Frontal cortex (tissue), 4 donors: Measurements from ENCODE around the gene SETDB2. TPM values are rescaled to one million over a fixed set of nuclear protein-coding genes. Genes with fewer than 3 reads are reported as not detected.
A peak's percentile ranks its signal among the peaks of the same experiment; 100 is the strongest.

Source experiments
- DNase-seq, 2 donors: peaks; one replicate each; pipeline ENCODE4 v3.0.0; 2012; ENCODE audit warnings: low spot score in 2 of 2
- FAIRE-seq: peaks from 2 replicates; lab custom pipeline; 2012; peaks lifted over from hg19 to GRCh38; lab: Jason Lieb, UNC
- total RNA-seq: library from RNA; depleted of rRNA; stranded (reverse); fragments of >200 nt; gene quantifications from one replicate; pipeline ENCODE4 v1.2.3, GENCODE V29; 2014
- donor health status: control.
- donor health status: control.
- donor health status: control.

SETDB2 gene
- total RNA-seq, 1 donor from 2014 or later, result 16.7 TPM

DNA sequence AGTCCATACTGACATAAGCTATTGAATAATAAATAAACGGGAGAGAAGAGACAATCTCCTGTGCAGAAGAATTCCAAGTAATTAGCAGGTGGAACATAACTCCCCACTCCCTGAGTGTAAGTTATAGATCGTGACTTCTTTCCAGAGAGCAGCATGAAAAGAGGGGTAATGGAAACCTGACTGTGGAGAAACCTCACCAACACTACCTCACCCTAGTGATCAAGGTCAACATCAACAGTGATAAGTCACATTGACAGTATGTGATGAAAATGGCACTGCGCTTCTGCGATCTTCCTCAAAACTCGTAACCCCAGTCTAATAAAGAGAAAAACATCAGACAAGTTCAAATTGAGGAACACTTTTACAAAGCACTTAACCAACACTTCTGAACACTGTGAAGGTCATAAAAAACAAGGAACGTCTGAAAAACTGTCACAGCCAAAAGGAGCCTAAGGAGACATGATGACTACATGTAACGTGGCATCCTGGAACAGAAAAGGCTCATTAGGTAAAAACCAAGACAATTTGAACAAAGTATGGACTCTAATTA, 20.0 kb upstream of the SETDB2 start:
- DNase-seq, result no peak

GRCh38 chr13:49428041-49428763, 15.9 kb upstream of the SETDB2 start:
- no peak for FAIRE-seq
- DNase-seq, result no peak

More for the DNA sequence above, 20.0 kb upstream of the SETDB2 start:
- FAIRE-seq, result no peak

- FAIRE-seq (no peak), DNase-seq (no peak)
Observed at GRCh38 chr13:49429121-49429520, 15.0 kb upstream of the SETDB2 start.

DNA sequence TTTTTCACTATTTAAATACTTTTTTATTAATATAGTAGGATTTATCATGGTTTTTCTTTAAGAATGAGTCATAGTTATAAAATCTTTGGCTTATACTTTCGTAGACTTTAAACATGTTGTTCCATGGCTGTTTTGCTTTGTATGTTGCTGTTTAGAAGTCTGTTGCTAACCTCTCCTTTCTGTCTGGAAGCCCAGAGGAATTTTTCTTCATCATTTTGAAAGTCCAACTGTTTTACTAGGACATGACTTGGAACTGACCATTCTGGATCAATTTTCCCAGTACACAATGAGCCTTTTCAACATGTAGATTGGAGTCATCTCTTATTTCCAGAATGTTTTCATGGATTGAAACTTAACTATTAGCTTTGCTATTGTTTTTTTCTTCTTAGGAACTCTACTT, 8.1 kb upstream of the SETDB2 start:
- no peak for FAIRE-seq
- DNase-seq, result no peak

DNA sequence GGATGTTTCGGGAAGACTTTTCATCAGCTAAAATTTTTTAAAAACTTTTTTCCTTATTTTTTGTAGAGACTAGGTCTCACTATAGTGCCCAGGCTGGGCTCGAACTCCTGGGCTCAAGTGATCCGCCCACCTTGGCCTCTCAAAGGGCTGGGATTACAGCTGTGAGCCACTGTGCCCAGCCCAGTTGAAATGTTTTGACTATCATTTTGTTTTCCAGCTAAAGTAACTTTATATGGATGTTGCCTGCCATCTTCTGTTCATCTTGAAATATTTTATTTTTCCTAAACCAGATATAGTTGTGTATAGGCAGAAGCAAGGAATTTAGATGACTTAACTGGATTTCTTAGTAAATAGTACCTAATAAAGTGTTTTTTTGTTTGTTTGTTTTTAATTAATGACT, 7.2 kb upstream of the SETDB2 start:
- DNase-seq (peak in 1 of 2 donors; percentile 14), FAIRE-seq (peak; percentile 70)

DNA sequence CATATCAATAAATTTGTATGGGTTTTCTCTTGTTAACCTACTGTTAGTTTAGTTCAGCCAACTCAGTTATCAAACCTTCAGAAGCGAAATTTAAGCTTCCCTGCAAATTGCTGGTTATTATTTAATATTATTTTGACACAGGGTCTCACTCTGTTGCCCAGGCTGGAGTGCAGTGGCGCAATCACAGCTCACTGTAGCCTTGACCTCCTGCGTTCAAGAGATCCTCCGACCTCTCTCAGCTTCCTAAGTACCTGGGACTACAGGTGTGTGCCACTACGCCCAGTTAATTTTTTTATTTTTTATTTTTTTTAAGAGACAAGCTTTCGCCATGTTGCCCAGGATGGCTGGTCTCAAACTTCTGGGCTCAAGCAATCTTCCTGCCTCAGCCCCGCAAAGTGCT, 6.4 kb upstream of the SETDB2 start:
- DNase-seq (no peak), FAIRE-seq (no peak)

DNA sequence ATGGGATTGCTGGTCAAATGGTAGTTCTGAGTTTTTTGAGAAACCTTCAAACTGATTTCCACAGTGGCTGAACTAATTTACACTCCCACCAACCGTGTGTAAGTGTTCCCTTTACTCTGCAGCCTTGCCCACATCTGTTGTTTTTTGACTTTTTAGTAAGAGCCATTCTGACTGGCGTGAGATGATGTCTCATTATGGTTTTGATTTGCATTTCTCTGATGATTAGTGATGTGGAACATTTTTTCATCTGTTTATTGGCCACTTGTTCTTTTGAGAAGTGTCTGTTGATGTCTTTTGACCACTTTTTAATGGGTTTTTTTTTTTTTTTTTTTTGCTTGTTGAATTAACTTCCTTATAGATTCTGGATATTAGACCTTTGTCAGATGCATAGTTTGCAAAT, 4.5 kb upstream of the SETDB2 start:
- FAIRE-seq (no peak), DNase-seq (no peak)

- DNase-seq, result no peak
- FAIRE-seq, result no peak
Observed at GRCh38 chr13:49441312-49441711, 2.8 kb upstream of the SETDB2 start.

GRCh38 chr13:49441846-49442245, 2.2 kb upstream of the SETDB2 start:
- FAIRE-seq (no peak), DNase-seq (no peak)

DNA sequence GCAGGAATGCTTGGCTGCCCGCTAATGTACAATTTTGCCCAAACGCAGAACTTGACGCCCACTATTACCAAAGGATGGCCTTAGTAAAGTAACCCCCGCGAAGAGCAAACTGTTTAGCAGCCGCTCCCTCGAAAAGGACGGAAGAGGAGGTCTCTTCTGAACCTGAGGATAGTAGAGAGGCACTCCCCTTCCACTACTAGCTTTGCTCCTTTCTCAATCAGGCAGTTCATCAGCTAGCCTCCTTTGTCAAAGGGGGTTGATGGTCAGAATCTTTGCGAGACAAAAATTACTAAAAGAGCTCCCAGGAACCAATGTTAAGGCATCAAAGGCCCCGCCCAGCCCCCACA, 744 bp upstream of the SETDB2 start:
- no peak for FAIRE-seq

GRCh38 chr13:49444524-49445395, 686 bp downstream of the SETDB2 start:
- DNase-seq (peak in 1 of 2 donors; percentile 11), FAIRE-seq (no peak)

More for the DNA sequence above, 744 bp upstream of the SETDB2 start:
- DNase-seq, result peak; percentile 12 to 17

- DNase-seq (no peak), FAIRE-seq (no peak)
Observed at GRCh38 chr13:49446473-49446872, 2.4 kb downstream of the SETDB2 start.

DNA sequence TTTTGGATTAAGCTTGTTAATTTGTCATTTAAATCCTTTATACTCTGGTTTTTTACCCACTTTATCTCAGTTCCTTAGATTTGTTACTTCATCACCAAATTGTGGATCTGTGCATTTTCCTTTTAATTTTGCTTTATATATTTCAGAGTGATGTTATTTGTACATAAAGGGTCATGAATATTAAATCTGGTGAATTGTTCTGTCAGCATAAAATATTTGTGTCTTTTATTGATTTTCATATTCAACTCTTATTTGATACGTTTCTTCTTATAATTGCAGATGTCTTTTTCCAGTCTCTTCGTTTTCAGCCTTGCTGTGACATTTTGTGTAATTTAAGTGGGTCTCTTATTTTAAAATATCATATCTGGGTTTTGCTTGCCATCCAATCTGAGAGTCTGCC, 4.7 kb downstream of the SETDB2 start:
- DNase-seq (no peak), FAIRE-seq (no peak)

DNA sequence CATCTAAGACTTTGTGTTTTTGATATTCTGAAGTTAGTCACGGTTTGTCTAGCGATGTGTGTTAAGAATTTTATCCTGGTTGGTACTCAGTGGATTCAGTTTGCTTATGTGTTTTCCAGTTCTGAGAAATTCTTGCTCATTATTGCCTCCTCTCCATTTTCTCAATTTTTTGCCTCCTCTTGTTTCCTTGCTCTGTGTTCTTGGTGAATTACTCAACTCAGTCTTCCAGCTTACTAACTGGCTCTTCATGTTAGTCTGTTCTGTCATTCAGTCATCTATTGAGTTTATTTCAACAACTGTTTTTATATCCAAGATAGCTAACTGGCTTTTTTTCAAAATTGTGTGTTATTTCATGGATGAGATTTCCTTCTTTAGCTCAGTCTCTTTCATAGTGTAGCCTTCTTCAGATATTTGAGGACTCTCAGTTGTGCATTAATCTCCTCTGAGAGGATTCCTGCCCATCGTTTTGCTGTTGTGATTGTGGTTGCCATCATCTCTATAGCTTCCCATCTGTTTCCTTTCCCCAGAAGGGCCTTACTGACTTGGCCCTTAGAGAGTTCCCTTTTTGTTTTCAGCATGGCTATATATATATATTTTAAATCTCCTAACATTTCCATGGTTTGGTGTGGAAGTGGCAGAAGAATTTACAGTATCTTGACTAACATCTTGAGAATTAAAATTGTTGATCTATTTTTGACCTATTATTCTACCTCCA, 6.2 kb downstream of the SETDB2 start:
- DNase-seq (no peak), FAIRE-seq (no peak)

GRCh38 chr13:49452725-49453457, 8.8 kb downstream of the SETDB2 start:
- no peak for FAIRE-seq
- no peak for DNase-seq

- DNase-seq (no peak), FAIRE-seq (no peak)
Observed at GRCh38 chr13:49453465-49453864, 9.4 kb downstream of the SETDB2 start.

DNA sequence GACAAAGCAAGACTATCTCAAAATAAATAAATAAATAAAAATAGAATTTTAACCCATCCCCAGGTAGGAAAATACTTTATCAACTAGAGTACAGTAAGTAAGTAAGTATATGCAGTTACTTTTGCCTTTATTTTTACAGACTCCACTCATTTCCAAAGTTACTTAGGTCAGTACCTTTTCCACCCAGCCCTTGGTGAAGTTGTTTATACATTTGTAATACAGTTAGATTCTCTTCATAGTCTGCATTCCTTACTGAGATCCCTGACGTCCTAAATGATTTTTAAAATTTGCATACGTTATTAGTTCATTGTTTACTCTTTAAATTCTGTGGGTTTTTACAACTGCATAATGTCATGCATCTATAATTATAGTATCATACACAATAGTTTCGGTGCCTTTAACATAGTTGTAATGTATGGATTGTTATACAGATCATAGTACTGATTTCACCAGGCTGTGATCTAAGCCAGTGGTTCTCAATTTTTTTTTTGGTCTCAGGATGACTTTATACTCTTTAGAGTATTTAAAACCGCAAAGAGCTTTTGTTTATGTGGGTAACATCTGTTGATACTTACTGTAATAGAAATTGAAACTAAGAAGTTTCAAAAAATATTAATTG, 10.4 kb downstream of the SETDB2 start:
- DNase-seq (no peak), FAIRE-seq (peak; percentile 13)

DNA sequence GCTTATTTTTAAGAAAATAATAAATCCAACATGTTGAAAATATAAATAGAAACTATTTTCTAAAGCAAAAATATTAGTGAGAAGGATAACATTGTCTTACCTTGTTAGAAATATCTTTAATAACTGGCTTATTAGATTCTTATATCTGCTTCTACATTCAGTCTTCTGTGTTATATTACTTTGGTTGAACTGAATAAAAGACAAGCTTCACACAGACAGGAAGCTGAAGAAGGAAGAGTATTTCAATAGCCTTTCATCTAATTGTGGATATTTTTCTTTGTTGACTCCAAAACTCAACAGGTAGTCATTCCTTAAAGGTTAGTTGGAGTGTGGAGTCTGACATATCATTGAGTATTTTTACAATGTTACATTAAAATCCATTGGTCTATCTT, 10.9 kb downstream of the SETDB2 start:
- FAIRE-seq (no peak), DNase-seq (no peak)

- FAIRE-seq, result no peak
- no peak for DNase-seq
Observed at GRCh38 chr13:49456156-49456555, 12.1 kb downstream of the SETDB2 start.
